ENCODE data around the gene KIAA0753. TPM values are rescaled to one million over a fixed set of nuclear protein-coding genes. Genes with fewer than 3 reads are reported as not detected.

Gene KIAA0753
- total RNA-seq, 1 donor from 2014 or later, result 15.7 TPM

DNA sequence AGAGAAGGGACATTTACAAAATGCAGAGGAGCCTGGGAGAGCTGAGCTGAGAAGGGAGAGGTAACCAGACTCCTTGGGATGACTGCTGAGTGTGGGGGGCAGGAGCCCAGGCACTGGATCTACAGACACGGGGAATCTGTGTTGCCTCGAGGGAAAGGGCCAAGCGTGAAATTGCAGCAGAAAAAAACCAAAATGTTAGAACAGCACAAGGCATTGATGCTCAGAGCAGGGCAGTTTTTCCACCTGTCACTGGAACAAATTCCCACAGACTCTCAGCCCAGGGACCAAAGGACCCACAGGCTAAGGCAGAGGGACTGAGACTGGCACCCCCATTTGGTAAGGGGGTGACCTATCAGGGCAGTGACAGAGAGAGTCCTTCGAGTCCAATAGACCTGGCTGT is 86.2 kb downstream of the KIAA0753 start:
- no peak for TF ChIP-seq CTCF (conservative IDR thresholded peaks at IDR 0.05; ENCODE audit: low read depth, low read length)
- H3K4me3 ChIP-seq (ENCODE audit: low read depth, low read length), result no peak overlapping the region
- no peak for DNase-seq (ENCODE audit: low read depth)

DNA sequence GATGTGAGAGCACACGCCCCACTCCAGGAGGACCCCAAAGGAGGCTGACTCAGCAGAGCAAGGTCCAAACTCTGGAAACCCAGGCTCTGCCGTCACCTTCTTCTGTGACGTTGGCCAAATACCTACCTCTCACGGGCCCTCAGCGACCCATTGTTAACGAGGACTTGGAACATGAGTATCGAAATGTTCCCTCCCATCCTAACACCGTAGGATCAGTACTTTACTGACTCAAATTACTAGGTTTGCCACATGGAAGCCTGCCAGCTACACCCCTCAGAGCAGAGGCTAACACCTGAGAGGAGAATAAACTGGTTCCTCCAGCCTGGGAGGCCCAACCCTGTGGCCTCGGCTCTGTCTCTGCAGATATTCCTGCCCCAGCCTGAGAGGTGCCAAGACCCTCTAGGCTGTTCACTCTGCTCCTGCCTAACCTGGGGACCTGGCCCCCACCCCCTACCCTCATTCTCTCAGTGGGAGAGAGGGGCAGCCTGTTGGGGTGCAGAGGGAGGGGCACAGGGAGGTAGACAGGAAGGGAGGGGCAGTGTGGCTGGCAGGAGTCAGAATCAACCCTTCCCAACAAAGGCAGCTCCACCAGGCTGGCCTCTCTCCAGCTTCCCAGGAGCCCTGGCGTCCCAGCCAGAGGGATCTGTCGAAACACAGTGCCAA is 88.5 kb downstream of the KIAA0753 start:
- TF ChIP-seq CTCF (conservative IDR thresholded peaks at IDR 0.05; ENCODE audit: low read depth, low read length), result no peak
- H3K4me3 ChIP-seq (ENCODE audit: low read depth, low read length), result no peak overlapping the region
- no peak for DNase-seq (ENCODE audit: low read depth)

DNA sequence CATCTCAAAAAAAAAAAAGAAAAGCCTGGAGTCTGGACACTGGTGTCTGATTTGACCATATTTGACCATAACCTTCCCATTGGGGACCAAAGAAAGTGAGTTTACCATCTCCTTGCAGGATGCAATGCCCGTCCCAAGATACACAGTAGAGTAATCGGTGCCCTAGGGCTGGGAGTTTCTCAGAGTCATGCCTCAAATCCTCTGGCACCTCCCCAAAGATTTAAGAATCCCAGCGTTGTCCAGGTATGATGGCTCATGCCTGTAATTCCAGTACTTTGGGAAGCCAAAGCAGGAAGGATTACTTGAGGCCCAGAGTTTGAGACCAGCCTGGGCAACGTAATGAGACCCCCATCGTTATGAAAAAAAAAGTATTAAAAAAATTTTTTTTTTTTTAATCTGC is 89.2 kb downstream of the KIAA0753 start:
- no peak for TF ChIP-seq CTCF (conservative IDR thresholded peaks at IDR 0.05; ENCODE audit: low read depth, low read length)
- DNase-seq (ENCODE audit: low read depth), result no peak

GRCh38 chr17:6549384-6550036 is 91.0 kb downstream of the KIAA0753 start:
- TF ChIP-seq CTCF (conservative IDR thresholded peaks at IDR 0.05; ENCODE audit: low read depth, low read length), result no peak
- no peak for DNase-seq (ENCODE audit: low read depth)
- no peak overlapping the region for H3K4me3 ChIP-seq (ENCODE audit: low read depth, low read length)

More for the DNA sequence above, 89.2 kb downstream of the KIAA0753 start:
- no peak overlapping the region for H3K4me3 ChIP-seq (ENCODE audit: low read depth, low read length)

DNA sequence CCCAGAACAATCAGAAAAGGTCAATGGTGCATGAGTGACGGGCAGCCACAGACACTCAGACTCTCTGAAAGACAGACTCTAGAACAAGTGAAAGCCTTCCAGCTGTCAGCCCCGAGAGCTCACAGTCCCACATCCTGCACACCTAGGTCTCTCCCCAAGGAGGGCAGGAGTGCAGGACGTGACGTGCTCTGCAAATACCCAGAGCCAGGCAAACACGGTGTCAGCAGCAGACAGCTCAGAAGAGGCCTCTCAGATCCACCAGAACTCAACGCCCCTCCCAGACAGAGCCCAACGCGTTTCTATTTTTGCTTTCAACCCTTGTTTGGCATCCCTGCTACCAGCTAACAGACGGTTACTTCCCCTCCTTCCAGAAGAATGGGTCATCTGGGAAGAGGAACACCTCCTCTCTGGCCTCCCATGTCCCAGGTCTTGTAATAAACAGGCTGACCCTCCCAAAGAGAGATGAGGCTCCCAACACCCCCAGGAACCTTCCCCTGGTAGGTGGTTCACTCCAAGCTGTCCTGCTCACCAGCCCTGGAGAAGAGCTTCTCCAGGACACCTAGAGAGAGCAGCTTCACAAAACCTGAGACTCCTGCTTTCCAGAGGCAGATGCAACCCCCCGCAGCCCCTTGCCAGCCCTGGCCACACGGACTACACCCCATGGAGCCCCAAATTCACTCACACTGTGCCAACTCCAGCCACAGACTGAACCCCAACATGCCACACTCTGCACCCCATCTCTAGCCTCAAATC is 91.8 kb downstream of the KIAA0753 start:
- H3K4me3 ChIP-seq (ENCODE audit: low read depth, low read length), result no peak overlapping the region
- no peak for TF ChIP-seq CTCF (conservative IDR thresholded peaks at IDR 0.05; ENCODE audit: low read depth, low read length)
- no peak for DNase-seq (ENCODE audit: low read depth)

DNA sequence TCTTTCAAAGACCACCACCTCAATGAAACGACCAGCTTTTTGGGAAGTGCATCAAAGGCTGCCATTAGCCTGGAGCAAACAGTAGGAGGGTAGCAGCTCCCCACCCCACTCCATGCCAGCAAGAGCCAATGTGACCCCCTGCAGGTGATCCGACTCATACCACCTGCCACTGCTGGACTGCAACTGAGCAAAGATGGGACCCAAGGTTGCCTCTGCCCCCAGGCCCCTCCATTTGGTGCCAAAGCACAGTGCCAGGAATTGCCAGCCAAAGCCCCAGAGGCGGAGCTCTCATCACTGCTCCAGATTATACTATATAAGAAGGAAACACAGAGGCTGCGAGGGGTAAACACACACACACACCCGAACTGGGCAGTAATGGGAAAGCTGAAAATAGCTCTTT is 92.5 kb downstream of the KIAA0753 start:
- DNase-seq (ENCODE audit: low read depth), result no peak
- no peak overlapping the region for H3K4me3 ChIP-seq (ENCODE audit: low read depth, low read length)
- no peak for TF ChIP-seq CTCF (conservative IDR thresholded peaks at IDR 0.05; ENCODE audit: low read depth, low read length)
